Neuronal stem cell (in vitro differentiated cells): ENCODE data around the gene KCTD15.

ENCODE experiments used
- DNase-seq: peaks from one replicate; pipeline ENCODE4 v3.0.0-alpha.2; 2013; ENCODE audit warnings: low spot score
- H2AFZ ChIP-seq: one replicate; pipeline ENCODE4 v1.6.1; 2013; ENCODE audit warnings: mild to moderate bottlenecking, low read length, inconsistent platforms
- H2AK5ac ChIP-seq: 2 replicates; pipeline ENCODE4 v1.6.1; 2013; ENCODE audit warnings: low read depth, mild to moderate bottlenecking, inconsistent platforms, low read length, moderate library complexity, mixed read lengths
- H2BK120ac ChIP-seq: 2 replicates; pipeline ENCODE4 v1.6.1; 2013; ENCODE audit warnings: low read depth, mild to moderate bottlenecking, inconsistent platforms, low read length, moderate library complexity, mixed read lengths
- H2BK12ac ChIP-seq: one replicate; pipeline ENCODE4 v1.6.1; 2013; ENCODE audit warnings: low read length, inconsistent platforms
- H2BK15ac ChIP-seq: 2 replicates; pipeline ENCODE4 v1.6.1; 2013; ENCODE audit warnings: mild to moderate bottlenecking, low read length, inconsistent platforms, mixed read lengths
- H2BK5ac ChIP-seq: one replicate; pipeline ENCODE4 v1.6.1; 2013; ENCODE audit warnings: inconsistent platforms, mild to moderate bottlenecking, low read length, moderate library complexity
- H3K14ac ChIP-seq: one replicate; pipeline ENCODE4 v1.6.1; 2013; ENCODE audit warnings: low read length, inconsistent platforms
- H3K18ac ChIP-seq: 2 replicates; pipeline ENCODE4 v1.6.1; 2013; ENCODE audit warnings: low read length, inconsistent platforms
- H3K23ac ChIP-seq: 2 replicates; pipeline ENCODE4 v1.6.1; 2013; ENCODE audit warnings: low read depth, mild to moderate bottlenecking, mixed read lengths, low read length, inconsistent platforms; ENCODE audit not compliant: poor library complexity
- H3K27ac ChIP-seq: replicated peaks from 3 replicates; pipeline ENCODE4 v1.5.1; 2013; ENCODE audit warnings: low read length, inconsistent platforms
- H3K27me3 ChIP-seq, 3 experiments: 2 replicates each; pipeline ENCODE4 v1.6.1; 2013; ENCODE audit warnings: low read length in 3 of 3, mild to moderate bottlenecking in 2 of 3, inconsistent platforms in 1 of 3, low read depth in 1 of 3, mixed read lengths in 1 of 3, moderate library complexity in 1 of 3; ENCODE audit not compliant: control insufficient read depth in 3 of 3, insufficient read depth in 3 of 3
- H3K36me3 ChIP-seq, 2 donors: replicated peaks in 1 of 2; 2 replicates each; pipeline ENCODE4 v1.6.1; 2013; ENCODE audit warnings: low read length in 2 of 2; ENCODE audit not compliant: control insufficient read depth in 2 of 2, insufficient read depth in 2 of 2
- H3K4ac ChIP-seq: 2 replicates; pipeline ENCODE4 v1.6.1; 2013; ENCODE audit warnings: inconsistent platforms, mild to moderate bottlenecking, low read length, moderate library complexity
- H3K4me1 ChIP-seq, 2 donors: 1 replicate in 1 of 2; 2 replicates in 1 of 2; pipeline ENCODE4 v1.6.1; 2013; ENCODE audit warnings: low read length in 2 of 2, low read depth in 1 of 2; ENCODE audit not compliant: control insufficient read depth in 2 of 2, insufficient read depth in 1 of 2
- H3K4me2 ChIP-seq: one replicate; pipeline ENCODE4 v1.6.1; 2013; ENCODE audit warnings: mild to moderate bottlenecking, low read length, inconsistent platforms; ENCODE audit not compliant: insufficient read depth, poor library complexity, severe bottlenecking
- H3K4me3 ChIP-seq, 2 donors: 2 replicates each; pipeline ENCODE4 v1.5.1; 2013; ENCODE audit warnings: low read length in 2 of 2, mild to moderate bottlenecking in 2 of 2, inconsistent platforms in 1 of 2, moderate library complexity in 1 of 2
- H3K79me1 ChIP-seq: one replicate; pipeline ENCODE4 v1.6.1; 2013; ENCODE audit warnings: low read depth, mild to moderate bottlenecking, inconsistent platforms, low read length, moderate library complexity
- H3K9ac ChIP-seq: one replicate; pipeline ENCODE4 v1.6.1; 2013; ENCODE audit warnings: mild to moderate bottlenecking, low read depth, low read length, inconsistent platforms; ENCODE audit not compliant: poor library complexity
- H3K9me3 ChIP-seq, 2 donors: replicated peaks in 1 of 2; 2 replicates each; pipeline versions ENCODE3 to v1.6.1; 2013; ENCODE audit warnings: low read length in 2 of 2, mild to moderate bottlenecking in 2 of 2, inconsistent platforms in 1 of 2, low read depth in 1 of 2, mixed read lengths in 1 of 2, moderate library complexity in 1 of 2; ENCODE audit not compliant: control insufficient read depth in 2 of 2, insufficient read depth in 1 of 2
- H4K8ac ChIP-seq: one replicate; pipeline ENCODE4 v1.6.1; 2013; ENCODE audit warnings: low read depth, mild to moderate bottlenecking, inconsistent platforms, low read length, moderate library complexity
- H4K91ac ChIP-seq: one replicate; pipeline ENCODE4 v1.6.1; 2013; ENCODE audit warnings: low read length, low read depth, mild to moderate bottlenecking, inconsistent platforms; ENCODE audit not compliant: poor library complexity
- WGBS, 2 donors: extraction: QIAGEN DNeasy Blood & Tissue Kit; methylation state at CpG; one replicate each; pipeline ENCODE4 v1.1.7; 2013; ENCODE audit warnings: missing lambda C conversion rate in 2 of 2, mixed read lengths in 1 of 2; ENCODE audit not compliant: insufficient read length in 2 of 2, insufficient replicate concordance in 1 of 2; ENCODE audit errors: extremely low coverage in 2 of 2; 5-methylcytosine and 5-hydroxymethylcytosine counted together

Gene KCTD15

GRCh38 chr19:33758541-33759013 is 38.1 kb upstream of the KCTD15 start:
- no peak overlapping the region for H3K27ac ChIP-seq

GRCh38 chr19:33759356-33759755 is 37.3 kb upstream of the KCTD15 start:
- Histone ChIP-seq H3K4ac (no peak overlapping the region), H2BK120ac (no peak overlapping the region), H4K91ac (no peak overlapping the region), H3K23ac (no peak overlapping the region), H2BK12ac (no peak overlapping the region), H3K36me3 (no peaks in the 10 kb centered on the region), H3K4me3 (no peak overlapping the region), H2AK5ac (no peak overlapping the region), H3K9ac (no peak overlapping the region), H3K14ac (no peak overlapping the region), H3K4me1 (peaks cover 2 to 3% of the 10 kb centered on the region in 2 donors), H2BK15ac (no peak overlapping the region), H3K9me3 (peaks cover 0 to 5% of the 10 kb centered on the region in 2 donors), H4K8ac (no peak overlapping the region), H3K4me2 (no peak overlapping the region), H3K79me1 (no peaks in the 10 kb centered on the region), H3K27ac (no peak overlapping the region), H2BK5ac (no peak overlapping the region), H2AFZ (no peak overlapping the region), H3K27me3 (peaks cover 0 to 6% (median 0%) of the 10 kb centered on the region in 3 experiments), H3K18ac (no peak overlapping the region)
- DNase-seq = no peak
- no CpG with 5 or more reads among the region's 7 CpGs for WGBS, 2 donors

More at GRCh38 chr19:33758541-33759013, 38.1 kb upstream of the KCTD15 start:
- Histone ChIP-seq H3K4me3 (no peak overlapping the region), H4K91ac (no peak overlapping the region), H3K18ac (no peak overlapping the region), H2BK5ac (no peak overlapping the region), H2BK15ac (no peak overlapping the region), H2BK12ac (no peak overlapping the region), H3K4ac (no peak overlapping the region), H3K14ac (no peak overlapping the region), H3K79me1 (no peaks in the 10 kb centered on the region), H4K8ac (peak overlapping the region; percentile 32), H3K36me3 (no peaks in the 10 kb centered on the region), H2AK5ac (peak overlapping the region; percentile 68), H3K4me1 (peaks cover 2 to 3% of the 10 kb centered on the region in 2 donors), H3K23ac (peak overlapping the region; percentile 39), H3K27me3 (peaks cover 0 to 6% (median 0%) of the 10 kb centered on the region in 3 experiments), H2BK120ac (no peak overlapping the region), H2AFZ (peak overlapping the region; percentile 64), H3K9me3 (peaks cover 0 to 5% of the 10 kb centered on the region in 2 donors), H3K4me2 (no peak overlapping the region), H3K9ac (no peak overlapping the region)
- no peak for DNase-seq
- WGBS, 2 donors = no CpG with 5 or more reads among the region's 12 CpGs

GRCh38 chr19:33763633-33764371 is 32.9 kb upstream of the KCTD15 start:
- Histone ChIP-seq H2AFZ (no peak overlapping the region), H3K27me3 (peaks cover 0 to 4% (median 0%) of the 10 kb centered on the region in 3 experiments), H3K4me3 (no peak overlapping the region), H2BK15ac (no peak overlapping the region), H3K36me3 (no peaks in the 10 kb centered on the region), H3K4ac (no peak overlapping the region), H3K4me2 (no peak overlapping the region), H3K27ac (no peak overlapping the region), H3K79me1 (no peaks in the 10 kb centered on the region), H2BK12ac (no peak overlapping the region), H3K4me1 (no peaks in the 10 kb centered on the region), H3K18ac (no peak overlapping the region), H3K23ac (peak overlapping the region; percentile 52), H2BK5ac (no peak overlapping the region), H3K9ac (no peak overlapping the region), H2BK120ac (no peak overlapping the region), H2AK5ac (no peak overlapping the region), H3K14ac (no peak overlapping the region), H4K91ac (no peak overlapping the region), H4K8ac (no peak overlapping the region), H3K9me3 (peaks cover 0 to 5% of the 10 kb centered on the region in 2 donors)
- no CpG with 5 or more reads among the region's 11 CpGs for WGBS, 2 donors
- no peak for DNase-seq

- no peak overlapping the region for H3K9ac ChIP-seq
- no peak overlapping the region for H2BK5ac ChIP-seq
- H2BK12ac ChIP-seq = no peak overlapping the region
- no peak overlapping the region for H3K4me2 ChIP-seq
- H3K14ac ChIP-seq = no peak overlapping the region
- H3K9me3 ChIP-seq = peaks cover 0 to 2% of the 10 kb centered on the region in 2 donors
- no peak overlapping the region for H2BK120ac ChIP-seq
- no peak overlapping the region for H3K18ac ChIP-seq
- no peak overlapping the region for H3K4ac ChIP-seq
- H3K4me1 ChIP-seq = no peaks in the 10 kb centered on the region
- H3K79me1 ChIP-seq = no peaks in the 10 kb centered on the region
- H4K8ac ChIP-seq = no peak overlapping the region
- H3K27ac ChIP-seq = no peak overlapping the region
- no peak overlapping the region for H3K4me3 ChIP-seq
- no peak overlapping the region for H2BK15ac ChIP-seq
- peaks cover 0 to 20% (median 4%) of the 10 kb centered on the region in 3 experiments for H3K27me3 ChIP-seq
- no peak overlapping the region for H4K91ac ChIP-seq
- no peak overlapping the region for H2AFZ ChIP-seq
- no peak overlapping the region for H2AK5ac ChIP-seq
- no peaks in the 10 kb centered on the region for H3K36me3 ChIP-seq
- peak overlapping the region; percentile 53 for H3K23ac ChIP-seq
- DNase-seq = no peak
- WGBS, 2 donors = no CpG with 5 or more reads among the region's 13 CpGs
Observed at GRCh38 chr19:33766623-33767022, 30.0 kb upstream of the KCTD15 start.
